HUES48 (cell line): ENCODE data around the gene THEM4.

ENCODE experiments used
- H3K27ac ChIP-seq: one replicate; pipeline ENCODE4 v1.7.0; 2013; ENCODE audit warnings: low read depth, low read length, inconsistent platforms
- H3K27me3 ChIP-seq: 2 replicates; pipeline ENCODE4 v1.6.1; 2013; ENCODE audit warnings: mild to moderate bottlenecking, low read length; ENCODE audit not compliant: control insufficient read depth, insufficient read depth
- H3K36me3 ChIP-seq: 2 replicates; pipeline ENCODE4 v1.6.1; 2013; ENCODE audit warnings: low read length; ENCODE audit not compliant: control insufficient read depth, insufficient read depth
- H3K4me1 ChIP-seq: 2 replicates; pipeline ENCODE4 v1.6.1; 2013; ENCODE audit warnings: mild to moderate bottlenecking, low read length; ENCODE audit not compliant: control insufficient read depth, insufficient read depth
- H3K4me3 ChIP-seq: 2 replicates; pipeline ENCODE4 v1.5.1; 2013; ENCODE audit warnings: mild to moderate bottlenecking, low read depth, low read length
- H3K9ac ChIP-seq: 2 replicates; pipeline ENCODE4 v1.6.1; 2013; ENCODE audit warnings: mild to moderate bottlenecking, low read depth, low read length, moderate library complexity
- H3K9me3 ChIP-seq: 2 replicates; pipeline ENCODE4 v1.6.1; 2013; ENCODE audit warnings: low read length; ENCODE audit not compliant: control insufficient read depth, insufficient read depth

Gene THEM4

GRCh38 chr1:151944857-151945575 is 35.7 kb upstream of the THEM4 start:
- Histone ChIP-seq H3K9ac (no peak overlapping the region), H3K4me1 (peaks cover 10% of the 10 kb centered on the region; the same call in 1 of the 2 replicates), H3K4me3 (no peak overlapping the region), H3K36me3 (no peaks in the 10 kb centered on the region), H3K27me3 (no peaks in the 10 kb centered on the region; the same call in 1 of the 2 replicates), H3K27ac (no peak overlapping the region), H3K9me3 (no peaks in the 10 kb centered on the region)

GRCh38 chr1:151944126-151944856 is 35.0 kb upstream of the THEM4 start:
- Histone ChIP-seq H3K27ac (no peak overlapping the region), H3K27me3 (no peaks in the 10 kb centered on the region; the same call in 1 of the 2 replicates), H3K4me1 (peaks cover 10% of the 10 kb centered on the region; the same call in 1 of the 2 replicates), H3K36me3 (no peaks in the 10 kb centered on the region), H3K9me3 (no peaks in the 10 kb centered on the region), H3K4me3 (no peak overlapping the region), H3K9ac (no peak overlapping the region)

- H3K9ac ChIP-seq, result no peak overlapping the region
- no peaks in the 10 kb centered on the region; the same call in 1 of the 2 replicates for H3K27me3 ChIP-seq
- no peak overlapping the region for H3K4me3 ChIP-seq
- no peaks in the 10 kb centered on the region for H3K36me3 ChIP-seq
- H3K9me3 ChIP-seq, result no peaks in the 10 kb centered on the region
- no peak overlapping the region for H3K27ac ChIP-seq
- peaks cover 10% of the 10 kb centered on the region; the same call in 1 of the 2 replicates for H3K4me1 ChIP-seq
Measured at GRCh38 chr1:151943591-151943990, 34.3 kb upstream of the THEM4 start.

GRCh38 chr1:151942882-151943281 is 33.6 kb upstream of the THEM4 start:
- H3K27ac ChIP-seq, result no peak overlapping the region
- no peak overlapping the region for H3K9ac ChIP-seq
- H3K27me3 ChIP-seq, result no peaks in the 10 kb centered on the region; the same call in 1 of the 2 replicates
- no peak overlapping the region for H3K4me3 ChIP-seq
- no peaks in the 10 kb centered on the region for H3K36me3 ChIP-seq
- H3K4me1 ChIP-seq, result peaks cover 10% of the 10 kb centered on the region; the same call in 1 of the 2 replicates
- H3K9me3 ChIP-seq, result no peaks in the 10 kb centered on the region

GRCh38 chr1:151940541-151940940 is 31.2 kb upstream of the THEM4 start:
- peaks cover 11% of the 10 kb centered on the region for H3K4me1 ChIP-seq
- no peaks in the 10 kb centered on the region for H3K9me3 ChIP-seq
- no peaks in the 10 kb centered on the region; the same call in 1 of the 2 replicates for H3K27me3 ChIP-seq
- H3K9ac ChIP-seq, result no peak overlapping the region
- no peak overlapping the region for H3K4me3 ChIP-seq
- H3K36me3 ChIP-seq, result no peaks in the 10 kb centered on the region
- H3K27ac ChIP-seq, result no peak overlapping the region

- no peak overlapping the region for H3K9ac ChIP-seq
- no peak overlapping the region for H3K27ac ChIP-seq
- H3K27me3 ChIP-seq, result no peaks in the 10 kb centered on the region; the same call in 1 of the 2 replicates
- no peaks in the 10 kb centered on the region for H3K36me3 ChIP-seq
- no peaks in the 10 kb centered on the region for H3K9me3 ChIP-seq
- H3K4me1 ChIP-seq, result peaks cover 8% of the 10 kb centered on the region
- no peak overlapping the region for H3K4me3 ChIP-seq
Measured at GRCh38 chr1:151939779-151940178, 30.5 kb upstream of the THEM4 start.

- no peaks in the 10 kb centered on the region for H3K36me3 ChIP-seq
- no peak overlapping the region for H3K27ac ChIP-seq
- H3K27me3 ChIP-seq, result no peaks in the 10 kb centered on the region
- H3K4me1 ChIP-seq, result peaks cover 8% of the 10 kb centered on the region
- no peaks in the 10 kb centered on the region for H3K9me3 ChIP-seq
- H3K4me3 ChIP-seq, result no peak overlapping the region
- H3K9ac ChIP-seq, result no peak overlapping the region
Measured at GRCh38 chr1:151939141-151939540, 29.8 kb upstream of the THEM4 start.

GRCh38 chr1:151936653-151937052 is 27.3 kb upstream of the THEM4 start:
- no peak overlapping the region for H3K27ac ChIP-seq
- peaks cover 8% of the 10 kb centered on the region for H3K4me1 ChIP-seq
- H3K4me3 ChIP-seq, result no peak overlapping the region
- H3K9ac ChIP-seq, result no peak overlapping the region
- H3K9me3 ChIP-seq, result no peaks in the 10 kb centered on the region
- no peaks in the 10 kb centered on the region for H3K36me3 ChIP-seq
- H3K27me3 ChIP-seq, result no peaks in the 10 kb centered on the region

GRCh38 chr1:151935894-151936602 is 26.7 kb upstream of the THEM4 start:
- Histone ChIP-seq H3K27me3 (no peaks in the 10 kb centered on the region), H3K9ac (no peak overlapping the region), H3K27ac (peak overlapping the region; percentile 70), H3K4me3 (no peak overlapping the region), H3K4me1 (peaks cover 8% of the 10 kb centered on the region), H3K36me3 (no peaks in the 10 kb centered on the region), H3K9me3 (no peaks in the 10 kb centered on the region)

GRCh38 chr1:151935154-151935553 is 25.8 kb upstream of the THEM4 start:
- Histone ChIP-seq H3K4me1 (peaks cover 8% of the 10 kb centered on the region), H3K9me3 (no peaks in the 10 kb centered on the region), H3K27me3 (no peaks in the 10 kb centered on the region), H3K36me3 (no peaks in the 10 kb centered on the region), H3K27ac (no peak overlapping the region), H3K4me3 (no peak overlapping the region), H3K9ac (no peak overlapping the region)
